CD8-positive, alpha-beta memory T cell (primary cell): ENCODE data around the gene BIN1. TPM values are rescaled to one million over a fixed set of nuclear protein-coding genes. Genes with fewer than 3 reads are reported as not detected.
A peak's percentile ranks its signal among the peaks of the same experiment; 100 is the strongest.

Experiments
- CTCF ChIA-PET: fragments of 350-600 bp; sonication (Branson Sonifier 250); formaldehyde crosslinking; loops from one replicate; lab custom pipeline; 2021; ENCODE audit warnings: antibody characterized with exemption; lab: Charles Lee
- POLR2A ChIA-PET: fragments of 350-600 bp; sonication (Branson Sonifier 250); formaldehyde crosslinking; loops from one replicate; lab custom pipeline; 2021; ENCODE audit warnings: antibody characterized with exemption; lab: Charles Lee
- DNase-seq, 5 donors: peaks; one replicate each; pipeline versions ENCODE4 v3.0.0 to v3.0.0-alpha.2; 2020 to 2022; ENCODE audit warnings: mixed read lengths in 1 of 5
- H3K27ac ChIP-seq: one replicate; pipeline ENCODE4 v1.7.0; 2013; ENCODE audit warnings: low read depth, mild to moderate bottlenecking, low read length, moderate library complexity
- H3K27me3 ChIP-seq: 2 replicates; pipeline ENCODE4 v1.7.0; 2013; ENCODE audit warnings: low read length, mild to moderate bottlenecking; ENCODE audit not compliant: insufficient read depth, poor library complexity, severe bottlenecking
- H3K36me3 ChIP-seq: 2 replicates; pipeline ENCODE4 v1.7.0; 2013; ENCODE audit warnings: mild to moderate bottlenecking, low read length, moderate library complexity; ENCODE audit not compliant: insufficient read depth
- H3K4me1 ChIP-seq: 2 replicates; pipeline ENCODE4 v1.7.0; 2013; ENCODE audit warnings: mild to moderate bottlenecking, low read length, moderate library complexity; ENCODE audit not compliant: insufficient read depth
- H3K4me3 ChIP-seq: 2 replicates; pipeline ENCODE4 v1.7.0; 2013; ENCODE audit warnings: mild to moderate bottlenecking, low read length
- H3K9me3 ChIP-seq: 2 replicates; pipeline ENCODE4 v1.7.0; 2013; ENCODE audit warnings: mild to moderate bottlenecking, low read length
- H3K27ac Mint-ChIP-seq, 8 donors: one replicate each; pipeline ENCODE4 v1.8.0; 2020 to 2021; ENCODE audit warnings: mixed read lengths in 8 of 8, mild to moderate bottlenecking in 6 of 8, inconsistent platforms in 3 of 8, moderate library complexity in 3 of 8
- H3K27me3 Mint-ChIP-seq, 2 donors: one replicate each; pipeline ENCODE4 v1.8.0; 2020 to 2021; ENCODE audit warnings: mixed read lengths in 2 of 2, mild to moderate bottlenecking in 1 of 2, moderate library complexity in 1 of 2
- H3K36me3 Mint-ChIP-seq, 3 donors: one replicate each; pipeline ENCODE4 v1.8.0; 2020 to 2021; ENCODE audit warnings: mixed read lengths in 3 of 3, inconsistent platforms in 1 of 3, mild to moderate bottlenecking in 1 of 3
- H3K4me1 Mint-ChIP-seq, 3 donors: one replicate each; pipeline ENCODE4 v1.8.0; 2020 to 2021; ENCODE audit warnings: mixed read lengths in 3 of 3, inconsistent platforms in 1 of 3, mild to moderate bottlenecking in 1 of 3
- H3K4me3 Mint-ChIP-seq, 7 donors: one replicate each; pipeline ENCODE4 v1.8.0; 2020 to 2021; ENCODE audit warnings: mixed read lengths in 7 of 7, mild to moderate bottlenecking in 6 of 7, moderate library complexity in 4 of 7, inconsistent platforms in 2 of 7
- H3K9me3 Mint-ChIP-seq, 5 donors: one replicate each; pipeline ENCODE4 v1.8.0; 2020 to 2022; ENCODE audit warnings: mixed read lengths in 5 of 5, mild to moderate bottlenecking in 3 of 5, moderate library complexity in 2 of 5, inconsistent platforms in 1 of 5
- polyA plus RNA-seq: library from polyadenylated mRNA; unstranded; fragments of 300-500 nt; fragmentation: Illumina TruSeq; gene quantifications from one replicate; pipeline ENCODE4 v1.2.3, GENCODE V29; 2021
- total RNA-seq, 2 experiments: library from RNA; stranded (reverse); gene quantifications; one replicate each; pipeline ENCODE4 v1.2.3, GENCODE V29; 2021

BIN1 gene
- total and polyA plus RNA-seq, 3 experiments from 2014 or later = 84.9 to 163 (median 87.3) TPM

GRCh38 chr2:127052771-127053691, 53.9 kb downstream of the BIN1 start:
- no peak for DNase-seq
- H3K9me3 ChIP-seq = no peaks in the 10 kb centered on the region
- H3K27ac ChIP-seq = no peak overlapping the region
- H3K27me3 ChIP-seq = no peaks in the 10 kb centered on the region
- POLR2A ChIA-PET = no interaction called here
- H3K4me3 ChIP-seq = no peak overlapping the region
- CTCF ChIA-PET = interaction anchor here (1.0 to 3.7 kb wide), 3 partner anchors 13 to 27 kb away, joined by 3 to 21 read pairs (median 4); no protein-coding TSS in a partner anchor
- peaks cover 4% of the 10 kb centered on the region for H3K36me3 ChIP-seq
- H3K4me1 ChIP-seq = peaks cover 3% of the 10 kb centered on the region
- H3K27me3 Mint-ChIP-seq = no peaks in the 10 kb centered on the region
- H3K27ac Mint-ChIP-seq = peak overlapping the region in 7 of 8 donors; percentile 32 to 83 (median 74)
- H3K9me3 Mint-ChIP-seq = no peaks in the 10 kb centered on the region
- H3K36me3 Mint-ChIP-seq = peaks cover 0 to 69% (median 0%) of the 10 kb centered on the region in 3 donors
- H3K4me1 Mint-ChIP-seq = peaks cover 7 to 29% (median 11%) of the 10 kb centered on the region in 3 donors
- H3K4me3 Mint-ChIP-seq = no peak overlapping the region

- no peaks in the 10 kb centered on the region for H3K9me3 Mint-ChIP-seq
- Histone ChIP-seq H3K4me3 (no peak overlapping the region), H3K4me1 (peaks cover 3% of the 10 kb centered on the region), H3K27ac (no peak overlapping the region), H3K9me3 (no peaks in the 10 kb centered on the region), H3K36me3 (peaks cover 4% of the 10 kb centered on the region), H3K27me3 (no peaks in the 10 kb centered on the region)
- H3K27ac Mint-ChIP-seq = peak overlapping the region in 7 of 8 donors; percentile 32 to 83 (median 69)
- H3K36me3 Mint-ChIP-seq = peaks cover 0 to 68% (median 2%) of the 10 kb centered on the region in 3 donors
- H3K4me3 Mint-ChIP-seq = no peak overlapping the region
- CTCF ChIA-PET = interaction anchor here (1.0 to 3.7 kb wide), 3 partner anchors 13 to 28 kb away, joined by 3 to 21 read pairs (median 4); no protein-coding TSS in a partner anchor
- POLR2A ChIA-PET = no interaction called here
- H3K4me1 Mint-ChIP-seq = peaks cover 7 to 29% (median 11%) of the 10 kb centered on the region in 3 donors
- no peaks in the 10 kb centered on the region for H3K27me3 Mint-ChIP-seq
- peak in 1 of 5 donors; percentile 43 for DNase-seq
Measured at GRCh38 chr2:127052057-127052770, 54.7 kb downstream of the BIN1 start.

GRCh38 chr2:127051116-127052056, 55.6 kb downstream of the BIN1 start:
- no peaks in the 10 kb centered on the region for H3K27me3 Mint-ChIP-seq
- H3K9me3 Mint-ChIP-seq = no peaks in the 10 kb centered on the region
- Histone ChIP-seq H3K4me3 (no peak overlapping the region), H3K27me3 (no peaks in the 10 kb centered on the region), H3K36me3 (no peaks in the 10 kb centered on the region), H3K4me1 (peaks cover 3% of the 10 kb centered on the region), H3K27ac (no peak overlapping the region), H3K9me3 (no peaks in the 10 kb centered on the region)
- peak in 1 of 5 donors; percentile 45 for DNase-seq
- POLR2A ChIA-PET = no interaction called here
- H3K4me1 Mint-ChIP-seq = peaks cover 10 to 34% (median 13%) of the 10 kb centered on the region in 3 donors
- no peak overlapping the region for H3K4me3 Mint-ChIP-seq
- CTCF ChIA-PET = interaction anchor here (1.0 to 3.7 kb wide), 4 partner anchors 11 to 29 kb away, joined by 3 to 21 read pairs (median 11); no protein-coding TSS in a partner anchor
- peaks cover 0 to 64% (median 4%) of the 10 kb centered on the region in 3 donors for H3K36me3 Mint-ChIP-seq
- peak overlapping the region in 1 of 8 donors; percentile 69 for H3K27ac Mint-ChIP-seq

- no peaks in the 10 kb centered on the region for H3K36me3 ChIP-seq
- Mint-ChIP-seq H3K4me3 (no peak overlapping the region), H3K36me3 (peaks cover 0 to 59% (median 4%) of the 10 kb centered on the region in 3 donors), H3K27me3 (no peaks in the 10 kb centered on the region), H3K4me1 (peaks cover 12 to 30% (median 13%) of the 10 kb centered on the region in 3 donors), H3K9me3 (no peaks in the 10 kb centered on the region), H3K27ac (peak overlapping the region in 2 of 8 donors; percentile 38 to 45)
- H3K27me3 ChIP-seq = no peaks in the 10 kb centered on the region
- CTCF ChIA-PET = interaction anchor here (1.1 to 3.7 kb wide), 5 partner anchors 11 to 29 kb away, joined by 3 to 21 read pairs (median 10); no protein-coding TSS in a partner anchor
- no peaks in the 10 kb centered on the region for H3K9me3 ChIP-seq
- H3K27ac ChIP-seq = no peak overlapping the region
- peaks cover 3% of the 10 kb centered on the region for H3K4me1 ChIP-seq
- DNase-seq = peak in 1 of 5 donors; percentile 49
- POLR2A ChIA-PET = interaction anchor here (0.6 kb wide), 1 partner anchor 306 kb away, joined by 4 read pairs; no protein-coding TSS in a partner anchor
- H3K4me3 ChIP-seq = no peak overlapping the region
Measured at GRCh38 chr2:127050803-127051115, 56.2 kb downstream of the BIN1 start.

- H3K4me3 Mint-ChIP-seq = no peak overlapping the region
- Histone ChIP-seq H3K4me3 (no peak overlapping the region), H3K36me3 (no peaks in the 10 kb centered on the region), H3K4me1 (peaks cover 3% of the 10 kb centered on the region), H3K9me3 (no peaks in the 10 kb centered on the region), H3K27me3 (no peaks in the 10 kb centered on the region), H3K27ac (no peak overlapping the region)
- no peaks in the 10 kb centered on the region for H3K27me3 Mint-ChIP-seq
- peaks cover 0 to 57% (median 4%) of the 10 kb centered on the region in 3 donors for H3K36me3 Mint-ChIP-seq
- CTCF ChIA-PET = interaction anchor here (1.0 to 3.7 kb wide), 8 partner anchors 12 to 137 kb away, joined by 3 to 21 read pairs (median 4); no protein-coding TSS in a partner anchor
- peak overlapping the region in 4 of 8 donors; percentile 45 to 80 (median 54) for H3K27ac Mint-ChIP-seq
- peaks cover 12 to 30% (median 13%) of the 10 kb centered on the region in 3 donors for H3K4me1 Mint-ChIP-seq
- H3K9me3 Mint-ChIP-seq = no peaks in the 10 kb centered on the region
- peak; percentile 44 to 67 (median 53) for DNase-seq
- POLR2A ChIA-PET = interaction anchor here (0.6 kb wide), 1 partner anchor 306 kb away, joined by 4 read pairs; no protein-coding TSS in a partner anchor
Measured at GRCh38 chr2:127049927-127050802, 56.8 kb downstream of the BIN1 start.

GRCh38 chr2:127048969-127049897, 57.7 kb downstream of the BIN1 start:
- Mint-ChIP-seq H3K27ac (peak overlapping the region in 1 of 8 donors; percentile 58), H3K27me3 (no peaks in the 10 kb centered on the region), H3K36me3 (peaks cover 0 to 54% (median 4%) of the 10 kb centered on the region in 3 donors), H3K4me1 (peaks cover 12 to 28% (median 13%) of the 10 kb centered on the region in 3 donors), H3K9me3 (no peaks in the 10 kb centered on the region), H3K4me3 (no peak overlapping the region)
- H3K27me3 ChIP-seq = no peaks in the 10 kb centered on the region
- peak in 1 of 5 donors; percentile 46 for DNase-seq
- no peak overlapping the region for H3K4me3 ChIP-seq
- ChIA-PET CTCF (interaction anchor here (1.0 to 3.7 kb wide), 8 partner anchors 10 to 138 kb away, joined by 3 to 21 read pairs (median 4); no protein-coding TSS in a partner anchor), POLR2A (no interaction called here)
- no peaks in the 10 kb centered on the region for H3K9me3 ChIP-seq
- no peaks in the 10 kb centered on the region for H3K36me3 ChIP-seq
- no peak overlapping the region for H3K27ac ChIP-seq
- H3K4me1 ChIP-seq = peaks cover 3% of the 10 kb centered on the region
